ENCODE results near the gene TGFA. TPM values are rescaled to one million over a fixed set of nuclear protein-coding genes. Genes with fewer than 3 reads are reported as not detected.

Gene TGFA
- total RNA-seq (2014; rRNA removed; shearing (Covaris generic)), result 5.8 and 6.6 TPM in 2 replicates

DNA sequence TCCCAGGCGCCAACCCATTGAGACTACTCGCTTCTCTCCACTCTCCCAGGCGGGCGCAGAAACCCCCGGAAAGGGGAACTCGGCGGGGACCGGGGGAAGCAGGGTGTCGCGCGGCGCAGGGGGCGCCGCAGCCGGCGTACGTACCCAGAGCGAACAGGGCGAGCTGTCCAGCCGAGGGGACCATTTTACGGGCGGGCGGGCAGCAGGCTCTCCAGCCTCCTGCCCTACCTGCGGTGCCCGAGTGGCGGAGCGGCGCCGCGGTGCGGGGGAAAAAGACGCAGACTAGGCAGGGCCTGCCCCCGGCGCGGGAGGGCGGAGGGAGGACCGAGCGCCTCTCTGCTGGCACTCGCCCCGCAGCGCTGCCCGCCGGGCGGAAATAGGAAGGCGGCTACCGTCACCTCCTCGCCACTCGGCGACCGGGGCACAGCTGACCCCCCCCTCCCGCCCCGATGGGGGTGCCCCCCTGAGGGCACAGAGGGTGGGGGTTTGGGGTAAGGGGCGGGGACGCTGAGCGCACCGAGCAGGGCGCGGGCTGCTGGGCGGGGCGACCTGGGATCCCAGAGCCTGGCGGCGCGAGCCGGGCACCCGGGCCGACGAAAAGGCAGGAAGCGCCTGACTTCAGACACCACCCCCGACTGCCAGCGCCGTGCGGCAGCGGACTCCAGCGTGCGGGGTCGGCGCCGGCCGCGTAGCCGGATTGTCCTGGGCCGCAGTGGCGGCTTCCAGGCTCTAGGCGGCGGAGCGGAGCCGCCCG lies at the start of gene TGFA:
Gene TGFA (minus strand): TSS at position 243 of the 754 bp plus-strand sequence. CDS start 59 bp downstream, at position 184.
- peak; percentile 91 for DNase-seq (ENCODE audit: low read depth)

- DNase-seq (ENCODE audit: low read depth), result no peak
Observed at GRCh38 chr2:70603066-70603465, 49.4 kb upstream of the TGFA start.

DNA sequence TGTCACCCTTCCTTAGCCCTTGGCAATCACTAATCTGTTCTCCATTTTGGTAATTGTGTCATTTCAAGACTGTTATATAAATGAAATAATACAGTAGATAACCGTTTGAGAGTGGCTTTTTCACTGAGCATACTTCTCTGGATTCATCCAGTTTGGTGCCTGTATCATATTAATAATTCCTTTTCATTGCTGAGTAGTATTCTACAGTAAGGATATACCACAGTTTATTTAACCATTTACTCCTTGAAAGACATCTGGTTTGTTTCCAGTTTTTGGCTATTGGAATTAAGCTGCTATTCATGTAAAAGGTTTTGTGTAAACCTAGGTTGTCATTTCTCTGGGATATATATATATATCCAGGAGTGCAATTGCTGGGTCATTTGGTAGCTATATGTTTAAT lies 44.6 kb upstream of the TGFA start:
- DNase-seq (ENCODE audit: low read depth), result no peak

DNA sequence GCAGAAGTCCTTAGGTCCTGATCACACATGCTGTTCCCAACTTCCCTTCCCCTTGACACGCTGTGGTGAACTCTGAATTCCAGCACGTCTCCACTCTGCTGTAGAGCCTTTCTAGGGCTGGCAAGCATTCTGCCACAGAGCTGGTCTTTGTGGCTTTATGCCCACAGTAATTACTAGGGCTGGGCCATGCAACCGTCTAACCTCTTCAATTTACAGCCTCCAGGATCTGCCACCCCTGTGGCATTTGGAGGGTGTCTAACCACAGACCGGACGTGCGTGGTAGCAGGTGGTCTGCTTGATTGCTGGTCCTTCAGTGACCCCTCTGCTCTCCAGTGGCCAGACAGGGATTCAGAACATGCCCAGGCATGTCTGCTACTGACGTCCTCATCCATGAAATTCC lies 43.1 kb upstream of the TGFA start:
- DNase-seq (ENCODE audit: low read depth), result peak; percentile 68

GRCh38 chr2:70596293-70596692 lies 42.7 kb upstream of the TGFA start:
- DNase-seq (ENCODE audit: low read depth), result peak; percentile 88

DNA sequence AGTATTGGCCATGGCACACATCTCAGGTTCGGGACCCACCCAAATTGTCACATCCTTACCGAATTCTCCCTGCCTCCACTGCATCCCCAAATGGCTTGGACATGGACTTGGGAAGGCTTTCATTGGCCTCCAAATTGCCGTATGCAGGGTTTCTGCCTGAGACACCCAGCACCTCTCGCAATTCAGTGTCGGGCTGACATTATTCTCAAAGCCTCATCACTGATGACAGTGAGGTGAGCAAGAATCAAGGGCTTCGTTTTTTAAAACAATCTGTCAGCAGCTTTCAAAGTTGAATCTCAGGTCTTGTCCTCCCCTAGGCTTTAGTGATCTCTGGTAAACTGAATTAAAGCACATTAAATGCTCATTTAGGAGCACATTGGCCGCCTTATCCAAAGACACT lies 29.5 kb upstream of the TGFA start:
- DNase-seq (ENCODE audit: low read depth), result no peak

GRCh38 chr2:70580352-70580751 lies 26.7 kb upstream of the TGFA start:
- DNase-seq (ENCODE audit: low read depth), result no peak

DNA sequence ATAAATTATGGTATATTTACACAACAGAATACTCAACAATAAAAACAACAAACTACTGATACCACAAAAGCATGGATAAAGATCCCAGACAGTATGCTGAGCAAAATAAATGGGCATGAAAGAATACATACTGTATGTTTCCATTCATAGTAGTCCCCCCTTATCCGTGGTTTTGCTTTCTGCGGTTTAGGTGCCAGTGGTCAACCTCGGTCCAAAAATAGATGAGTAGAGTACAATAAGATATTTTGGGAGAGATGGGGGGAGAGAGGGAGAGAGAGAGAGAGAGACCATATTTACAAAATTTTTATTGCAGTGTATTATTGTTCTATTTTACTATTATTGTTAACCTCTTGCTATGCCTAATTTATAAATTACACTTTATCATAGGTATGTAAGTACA lies 21.0 kb upstream of the TGFA start:
- no peak for DNase-seq (ENCODE audit: low read depth)

DNA sequence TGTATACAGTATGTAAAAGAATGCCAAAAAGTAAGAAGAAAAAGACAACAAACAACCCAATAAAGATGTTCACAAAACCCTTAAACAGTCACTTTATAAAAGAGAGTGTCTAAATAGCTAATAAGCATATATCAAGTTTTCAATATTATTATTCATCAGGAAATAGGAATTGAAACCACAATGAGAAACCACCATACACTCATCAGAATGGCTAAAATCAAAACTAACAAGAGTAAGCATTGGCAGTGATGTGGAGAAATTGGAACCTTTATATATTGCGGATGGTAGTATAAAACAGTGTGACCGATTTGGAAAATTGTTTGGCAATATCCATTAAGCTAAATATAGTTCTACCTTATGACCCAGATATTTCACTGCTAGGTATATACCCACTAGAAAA lies 20.5 kb upstream of the TGFA start:
- no peak for DNase-seq (ENCODE audit: low read depth)

- DNase-seq (ENCODE audit: low read depth), result peak; percentile 35
Observed at GRCh38 chr2:70570041-70570661, 16.5 kb upstream of the TGFA start.

- peak; percentile 35 for DNase-seq (ENCODE audit: low read depth)
Observed at GRCh38 chr2:70569559-70569958, 15.9 kb upstream of the TGFA start.

- DNase-seq (ENCODE audit: low read depth), result no peak
Observed at GRCh38 chr2:70566906-70567305, 13.3 kb upstream of the TGFA start.

GRCh38 chr2:70566464-70566863 lies 12.8 kb upstream of the TGFA start:
- no peak for DNase-seq (ENCODE audit: low read depth)

DNA sequence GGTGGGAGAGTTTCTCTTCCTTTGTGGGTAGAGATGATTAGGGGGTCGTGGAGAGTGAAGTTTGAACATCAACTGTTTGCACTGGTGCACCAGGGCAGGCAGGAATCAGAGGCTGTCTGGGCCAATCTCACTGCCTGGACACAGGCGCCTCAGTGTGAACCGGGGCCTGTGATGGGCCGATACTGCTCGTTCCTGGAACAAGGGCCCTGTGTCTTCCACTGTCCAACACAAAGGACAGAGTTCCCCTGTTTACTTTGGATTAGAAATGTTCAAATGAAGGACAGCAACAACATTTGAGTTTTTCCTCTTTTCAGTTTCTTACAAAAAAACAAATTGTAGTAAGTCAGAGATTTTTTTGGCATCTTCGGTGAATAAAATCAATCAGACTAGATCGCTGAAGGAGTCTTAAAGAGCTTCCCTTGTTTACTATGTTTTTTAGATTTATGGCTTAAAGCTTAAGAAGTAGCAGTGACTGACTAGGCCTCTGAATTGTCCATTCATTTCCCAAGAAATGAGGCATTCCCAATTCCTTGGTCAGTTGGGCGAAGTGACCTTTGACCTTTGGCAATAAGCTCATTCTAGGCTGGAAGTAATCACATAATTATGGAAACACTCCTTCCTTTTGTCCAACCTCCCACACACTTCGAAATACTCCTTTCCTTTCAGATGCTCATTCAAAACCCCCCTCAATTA lies 11.6 kb upstream of the TGFA start:
- no peak for DNase-seq (ENCODE audit: low read depth)

DNA sequence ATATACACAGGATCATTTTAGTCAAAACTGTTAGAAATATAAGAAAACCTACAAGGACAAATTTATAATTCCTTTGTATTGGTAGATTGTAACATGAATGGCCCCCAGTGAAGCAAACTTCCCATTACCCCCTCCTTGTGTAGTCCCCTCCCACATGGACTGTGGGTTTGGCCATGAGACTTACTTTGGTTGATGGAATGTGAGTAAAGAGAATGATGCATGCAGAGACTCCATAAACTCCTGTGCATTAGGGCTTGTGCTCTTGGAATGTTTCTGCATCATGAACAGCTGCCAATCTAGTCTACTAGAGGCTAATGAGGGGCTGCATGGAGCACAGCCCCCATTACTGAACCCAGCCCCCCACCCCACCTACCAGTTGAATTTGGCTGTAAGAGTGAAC lies 8.3 kb upstream of the TGFA start:
- peak; percentile 24 for DNase-seq (ENCODE audit: low read depth)

- DNase-seq (ENCODE audit: low read depth), result no peak
Observed at GRCh38 chr2:70560442-70560841, 6.8 kb upstream of the TGFA start.

GRCh38 chr2:70560040-70560439 lies 6.4 kb upstream of the TGFA start:
- no peak for DNase-seq (ENCODE audit: low read depth)

GRCh38 chr2:70558195-70558808 lies 4.7 kb upstream of the TGFA start:
- no peak for DNase-seq (ENCODE audit: low read depth)

DNA sequence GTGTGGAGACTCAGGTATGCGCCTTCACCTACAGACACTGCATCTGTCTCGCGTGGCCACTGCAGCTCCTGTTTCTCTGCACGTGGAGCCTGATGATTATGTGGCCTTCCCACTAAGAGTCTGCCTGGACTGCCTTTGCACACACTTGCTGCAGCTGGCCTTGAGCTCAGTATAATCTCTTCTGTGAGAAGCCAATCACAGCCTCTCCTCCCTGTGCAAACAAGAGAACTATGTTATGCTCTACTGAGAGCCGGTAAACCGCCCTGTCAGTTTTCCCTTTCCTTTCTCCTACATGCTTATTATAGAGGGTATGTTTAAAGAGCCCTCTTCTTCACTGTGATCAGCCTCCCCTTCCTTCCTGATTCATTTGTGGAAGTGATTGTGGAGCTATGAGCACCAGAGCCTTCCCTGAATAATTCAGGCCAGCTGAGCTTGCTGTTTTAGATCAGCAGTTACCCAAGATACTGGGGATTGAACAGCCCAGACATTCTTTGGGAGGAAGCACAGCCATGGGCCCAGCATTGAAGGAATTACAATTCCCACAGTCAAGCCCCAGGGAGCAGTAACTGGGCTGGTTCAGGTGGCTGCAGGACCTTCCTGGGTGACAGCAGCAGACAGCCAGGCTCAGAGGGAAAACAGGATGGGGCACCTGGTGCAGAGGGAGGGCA lies 3.7 kb upstream of the TGFA start:
- DNase-seq (ENCODE audit: low read depth), result no peak

DNA sequence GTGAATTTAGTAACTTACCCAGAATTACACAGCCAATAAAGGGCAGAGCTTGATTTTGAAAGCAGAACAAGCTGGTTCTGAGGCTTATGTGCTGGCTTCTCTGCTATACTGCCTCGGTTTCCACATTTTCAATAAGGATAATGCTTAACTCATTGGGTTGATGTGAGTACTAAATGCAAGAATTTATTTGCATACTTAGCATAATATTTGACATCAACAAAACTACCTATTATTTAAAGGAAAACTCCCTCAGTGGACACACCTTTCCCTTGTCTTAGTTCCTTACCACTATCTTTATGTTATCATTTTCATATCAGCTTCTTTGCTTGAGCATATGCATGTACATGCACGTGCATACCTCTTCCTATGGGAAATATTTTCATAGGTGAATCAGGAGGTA lies 3.0 kb upstream of the TGFA start:
- no peak for DNase-seq (ENCODE audit: low read depth)

DNA sequence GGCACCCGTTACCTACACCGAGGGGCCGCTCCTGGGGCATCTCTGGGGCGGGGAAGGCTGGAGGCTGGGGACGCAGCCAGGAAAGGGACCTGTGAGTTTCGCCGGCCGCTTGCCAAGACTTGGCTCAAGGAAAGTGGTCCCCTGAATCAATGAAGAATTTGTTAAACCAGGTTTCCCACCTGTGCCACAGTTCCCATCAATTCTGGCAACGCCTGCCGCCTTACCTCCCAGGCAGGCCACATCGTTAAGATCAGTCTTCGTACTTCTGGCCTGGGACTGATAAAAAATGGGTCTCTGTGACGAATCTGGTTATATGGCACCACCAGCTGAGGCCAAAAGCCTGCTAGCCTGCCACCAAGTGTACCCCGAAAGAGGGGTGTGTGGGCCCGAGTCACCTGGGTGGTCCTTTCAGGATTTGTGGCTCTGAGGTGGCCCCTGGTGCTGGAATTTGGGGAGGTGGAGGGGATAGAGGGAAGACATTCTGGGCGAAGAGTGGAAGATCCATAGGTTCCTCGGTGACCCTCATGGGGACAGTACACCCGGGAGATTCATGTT lies 789 bp upstream of the TGFA start:
- no peak for DNase-seq (ENCODE audit: low read depth)

- DNase-seq (ENCODE audit: low read depth), result peak; percentile 48
Observed at GRCh38 chr2:70553334-70553583, 367 bp downstream of the TGFA start.

Measured in Daoy (cell line).